Activated B cell treated with CpG ODN at 0.5 μM for 24 hours (primary cell): ENCODE results near the gene TPPP3. TPM values are rescaled to one million over a fixed set of nuclear protein-coding genes. Genes with fewer than 3 reads are reported as not detected.
"Not testable (repeated sequence)": the region's sequence is repeated elsewhere in the genome, so short reads cannot be mapped to it uniquely, and the experiment has no call there.

Source experiments
- ATAC-seq: fragments of 200-7000 bp; cut with Tn5 transposase; one replicate; pipeline ENCODE4 v1.10.0; 2021; ENCODE audit warnings: low read depth, mild to moderate bottlenecking, moderate library complexity
- CTCF ChIA-PET: fragments of 350-600 bp; sonication (Branson Sonifier 250); formaldehyde crosslinking; loops from one replicate; lab custom pipeline; 2021; ENCODE audit warnings: antibody characterized with exemption; lab: Charles Lee
- POLR2A ChIA-PET: fragments of 350-600 bp; sonication (Branson Sonifier 250); formaldehyde crosslinking; loops from one replicate; lab custom pipeline; 2021; ENCODE audit warnings: antibody characterized with exemption; lab: Charles Lee
- DNase-seq: peaks from one replicate; pipeline ENCODE4 v3.0.0; 2022
- H3K27ac Mint-ChIP-seq: one replicate; pipeline ENCODE4 v1.8.0; 2020; ENCODE audit warnings: mixed read lengths
- H3K27me3 Mint-ChIP-seq: one replicate; pipeline ENCODE4 v1.8.0; 2021; ENCODE audit warnings: mixed read lengths
- H3K36me3 Mint-ChIP-seq: one replicate; pipeline ENCODE4 v1.8.0; 2021; ENCODE audit warnings: low read depth, mixed read lengths
- H3K4me1 Mint-ChIP-seq: one replicate; pipeline ENCODE4 v1.8.0; 2021; ENCODE audit warnings: mixed read lengths
- H3K4me3 Mint-ChIP-seq: one replicate; pipeline ENCODE4 v1.8.0; 2020; ENCODE audit warnings: mild to moderate bottlenecking, mixed read lengths
- H3K9me3 Mint-ChIP-seq: one replicate; pipeline ENCODE4 v1.8.0; 2020; ENCODE audit warnings: mixed read lengths
- CTCF ChIP-seq: fragments of 200-600 bp; IDR thresholded peaks from one replicate; pipeline ENCODE4 v1.8.0; 2022; ENCODE audit warnings: antibody characterized with exemption, mild to moderate bottlenecking
- intact Hi-C: fragments of 100-400 bp; cut with micrococcal nuclease; formaldehyde crosslinking; loops from one replicate; pipeline ENCODE4 v1.15.1; 2024
- total RNA-seq: library from RNA; stranded (reverse); gene quantifications from 2 replicates; pipeline ENCODE4 v1.2.3, GENCODE V29; 2022

TPPP3 gene
- total RNA-seq, 1 donor from 2014 or later, result not detected

GRCh38 chr16:67417333-67418061 lies 24.2 kb upstream of the TPPP3 start:
- CTCF ChIA-PET, result interaction anchor here (1.1 to 2.1 kb wide), 2 partner anchors 10 to 157 kb away, joined by 3 to 5 read pairs; no protein-coding TSS in a partner anchor
- peaks cover 8% of the 10 kb centered on the region for H3K4me1 Mint-ChIP-seq
- intact Hi-C loops, result loop anchor here (5.0 kb wide), 2 partner anchors 70 to 440 kb away; no protein-coding TSS in a partner anchor
- POLR2A ChIA-PET, result interaction anchor here (0.6 kb wide), 1 partner anchor 14 kb away, joined by 4 read pairs; the partner anchor contains the start of gene HSD11B2
- no peaks in the 10 kb centered on the region for H3K36me3 Mint-ChIP-seq
- no peaks in the 10 kb centered on the region for H3K9me3 Mint-ChIP-seq
- no peak overlapping the region for H3K27ac Mint-ChIP-seq
- H3K4me3 Mint-ChIP-seq, result peak overlapping the region; percentile 52
- ATAC-seq (no peak), DNase-seq (no peak)
- H3K27me3 Mint-ChIP-seq, result peaks cover 10% of the 10 kb centered on the region
- no peak for TF ChIP-seq CTCF

- POLR2A ChIA-PET, result no interaction called here
Measured at GRCh38 chr16:67415872-67416793, 22.8 kb upstream of the TPPP3 start, which contains the start of gene ZDHHC1. Gene ZDHHC1 (minus strand): TSS chr16:67416477. CDS start chr16:67407775, 8,702 bp downstream.

GRCh38 chr16:67415421-67415820 lies 22.1 kb upstream of the TPPP3 start:
- intact Hi-C loops, result loop anchor here (5.0 kb wide), 2 partner anchors 68 to 438 kb away; no protein-coding TSS in a partner anchor
- POLR2A ChIA-PET, H3K4me1 Mint-ChIP-seq, DNase-seq, H3K9me3 Mint-ChIP-seq, H3K36me3 Mint-ChIP-seq, ATAC-seq, H3K27ac Mint-ChIP-seq: not testable (repeated sequence)
- Mint-ChIP-seq H3K4me3 (peak overlapping the region; percentile 73), H3K27me3 (peaks cover 10% of the 10 kb centered on the region)
- CTCF ChIA-PET, result interaction anchor here (1.0 kb wide), 1 partner anchor 42 kb away, joined by 4 read pairs; no protein-coding TSS in a partner anchor

More at GRCh38 chr16:67415872-67416793, 22.8 kb upstream of the TPPP3 start, which contains the start of gene ZDHHC1:
- peak within 1 kb of the TSS; percentile 85 for H3K4me3 Mint-ChIP-seq
- peaks cover 8% of the 10 kb centered on the region for H3K4me1 Mint-ChIP-seq
- H3K36me3 Mint-ChIP-seq, result no peaks in the 10 kb centered on the region
- H3K27ac Mint-ChIP-seq, result peak within 1 kb of the TSS; percentile 59
- DNase-seq (peak; percentile 73), ATAC-seq (peak; percentile 97)
- peaks cover 10% of the 10 kb centered on the region for H3K27me3 Mint-ChIP-seq
- TF ChIP-seq CTCF, result no peak
- intact Hi-C loops, result loop anchor here (5.0 kb wide), 2 partner anchors 69 to 439 kb away; no protein-coding TSS in a partner anchor
- no peaks in the 10 kb centered on the region for H3K9me3 Mint-ChIP-seq
- CTCF ChIA-PET, result interaction anchor here (0.9 to 2.1 kb wide), 4 partner anchors 9 to 156 kb away, joined by 3 to 5 read pairs (median 3); no protein-coding TSS in a partner anchor

- no peak overlapping the region for H3K4me3 Mint-ChIP-seq
- intact Hi-C loops, result no loop called here
Measured at GRCh38 chr16:67413978-67414911, 20.9 kb upstream of the TPPP3 start.

More at GRCh38 chr16:67413978-67414911, 20.9 kb upstream of the TPPP3 start:
- ATAC-seq, result no peak
- Mint-ChIP-seq H3K9me3 (no peaks in the 10 kb centered on the region), H3K27ac (no peak overlapping the region), H3K4me1 (peaks cover 8% of the 10 kb centered on the region), H3K36me3 (no peaks in the 10 kb centered on the region), H3K27me3 (peaks cover 6% of the 10 kb centered on the region)
- CTCF ChIA-PET, result interaction anchor here (1.0 to 1.5 kb wide), 2 partner anchors 41 to 154 kb away, joined by 3 to 4 read pairs; no protein-coding TSS in a partner anchor
- POLR2A ChIA-PET, result interaction anchor here (0.6 kb wide), 1 partner anchor 480 kb away, joined by 3 read pairs; no protein-coding TSS in a partner anchor
- no peak for TF ChIP-seq CTCF
- DNase-seq, result no peak
